GM06990 (cell line): ENCODE measurements around the gene SPDYC.

Experiments used
- DNase-seq: peaks from one replicate; pipeline ENCODE4 v3.0.0-alpha.2; 2011; ENCODE audit not compliant: insufficient read length; ENCODE audit errors: extremely low read depth
- H3K27me3 ChIP-seq: replicated peaks from 2 replicates; pipeline ENCODE4 v1.6.0; 2011; ENCODE audit warnings: low read length; ENCODE audit not compliant: control insufficient read depth, insufficient read depth
- H3K36me3 ChIP-seq: 2 replicates; pipeline ENCODE4 v1.5.1; 2011; ENCODE audit warnings: low read length; ENCODE audit not compliant: control insufficient read depth, insufficient read depth
- H3K4me3 ChIP-seq: replicated peaks from 2 replicates; pipeline ENCODE4 v1.5.1; 2011; ENCODE audit warnings: low read depth, mild to moderate bottlenecking, control low read depth, low read length
- TF ChIP-seq, protein P1 (sequence below): IDR thresholded peaks from 2 replicates; pipeline ENCODE4 v1.5.1; 2011; ENCODE audit warnings: low read length, control low read depth, mild to moderate bottlenecking, inconsistent platforms; ENCODE audit not compliant: insufficient read depth, poor library complexity, severe bottlenecking

Gene SPDYC

GRCh38 chr11:65160643-65161042 is 9.4 kb upstream of the SPDYC start:
- no peak overlapping the region for H3K4me3 ChIP-seq
- H3K36me3 ChIP-seq = no peaks in the 10 kb centered on the region
- DNase-seq = no peak
- H3K27me3 ChIP-seq = no peaks in the 10 kb centered on the region
- TF ChIP-seq, protein P1, sequence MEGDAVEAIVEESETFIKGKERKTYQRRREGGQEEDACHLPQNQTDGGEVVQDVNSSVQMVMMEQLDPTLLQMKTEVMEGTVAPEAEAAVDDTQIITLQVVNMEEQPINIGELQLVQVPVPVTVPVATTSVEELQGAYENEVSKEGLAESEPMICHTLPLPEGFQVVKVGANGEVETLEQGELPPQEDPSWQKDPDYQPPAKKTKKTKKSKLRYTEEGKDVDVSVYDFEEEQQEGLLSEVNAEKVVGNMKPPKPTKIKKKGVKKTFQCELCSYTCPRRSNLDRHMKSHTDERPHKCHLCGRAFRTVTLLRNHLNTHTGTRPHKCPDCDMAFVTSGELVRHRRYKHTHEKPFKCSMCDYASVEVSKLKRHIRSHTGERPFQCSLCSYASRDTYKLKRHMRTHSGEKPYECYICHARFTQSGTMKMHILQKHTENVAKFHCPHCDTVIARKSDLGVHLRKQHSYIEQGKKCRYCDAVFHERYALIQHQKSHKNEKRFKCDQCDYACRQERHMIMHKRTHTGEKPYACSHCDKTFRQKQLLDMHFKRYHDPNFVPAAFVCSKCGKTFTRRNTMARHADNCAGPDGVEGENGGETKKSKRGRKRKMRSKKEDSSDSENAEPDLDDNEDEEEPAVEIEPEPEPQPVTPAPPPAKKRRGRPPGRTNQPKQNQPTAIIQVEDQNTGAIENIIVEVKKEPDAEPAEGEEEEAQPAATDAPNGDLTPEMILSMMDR = no peak

DNA sequence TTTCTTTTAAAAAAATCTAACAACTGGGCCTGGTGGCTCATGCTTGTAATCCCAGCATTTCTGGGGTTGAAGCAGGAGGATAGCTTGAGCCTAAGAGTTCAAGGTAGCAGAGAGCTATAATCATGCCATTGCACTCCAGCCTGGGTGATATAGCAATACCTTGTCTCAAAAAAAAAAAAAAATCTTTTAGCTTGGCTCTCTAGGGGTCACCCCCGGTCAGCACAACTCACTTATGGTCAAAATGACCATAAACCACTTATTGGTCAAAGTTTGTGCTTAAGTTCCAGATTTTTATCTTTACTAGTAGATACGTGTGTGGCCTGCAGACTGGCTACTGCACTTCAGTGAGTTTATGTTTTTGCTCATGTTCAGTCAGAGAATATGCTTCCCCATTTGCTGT is 6.3 kb upstream of the SPDYC start:
- H3K27me3 ChIP-seq = no peaks in the 10 kb centered on the region
- TF ChIP-seq, protein P1 = no peak
- no peak for DNase-seq
- H3K4me3 ChIP-seq = no peak overlapping the region
- no peaks in the 10 kb centered on the region for H3K36me3 ChIP-seq

GRCh38 chr11:65165410-65166317 is 4.4 kb upstream of the SPDYC start:
- TF ChIP-seq, protein P1 = no peak
- Histone ChIP-seq H3K36me3 (no peaks in the 10 kb centered on the region), H3K27me3 (no peaks in the 10 kb centered on the region), H3K4me3 (no peak overlapping the region)
- DNase-seq = no peak

- TF ChIP-seq, protein P1 = no peak
- Histone ChIP-seq H3K4me3 (no peak overlapping the region), H3K27me3 (no peaks in the 10 kb centered on the region), H3K36me3 (no peaks in the 10 kb centered on the region)
- DNase-seq = no peak
Observed at GRCh38 chr11:65166893-65167292, 3.1 kb upstream of the SPDYC start.

DNA sequence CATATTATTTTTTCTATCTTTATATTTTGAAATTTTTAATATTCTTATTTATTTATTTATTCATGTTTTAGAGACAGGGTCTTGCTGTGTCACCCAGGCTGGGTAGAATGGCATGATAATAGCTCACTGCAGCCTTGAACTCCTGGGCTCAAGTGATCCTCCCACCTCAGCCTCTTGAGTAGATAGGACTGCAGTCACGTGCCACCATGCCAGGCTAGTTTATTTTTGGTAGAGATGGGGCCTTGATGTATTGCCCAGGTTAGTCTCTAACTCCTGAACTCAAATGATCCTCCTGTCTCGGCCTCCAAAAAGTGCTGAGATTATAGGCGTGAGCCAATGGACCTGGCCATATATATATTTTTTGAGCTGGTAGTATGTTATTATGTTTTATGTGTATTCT is 2.4 kb upstream of the SPDYC start:
- TF ChIP-seq, protein P1 = no peak
- DNase-seq = no peak
- no peak overlapping the region for H3K4me3 ChIP-seq
- H3K27me3 ChIP-seq = no peaks in the 10 kb centered on the region
- no peaks in the 10 kb centered on the region for H3K36me3 ChIP-seq
